Esophagus muscularis mucosa (tissue), 3 donors: ENCODE measurements around the gene GPC5.

Experiments used
- POLR2A ChIP-seq: fragments of 450-650 bp; IDR thresholded peaks from one replicate; pipeline ENCODE4 v1.6.1; 2017; ENCODE audit warnings: antibody characterized with exemption, moderate library complexity, mild to moderate bottlenecking, low read depth
- POLR2AphosphoS5 ChIP-seq, 2 donors: sonication (generic); formaldehyde crosslinking; IDR thresholded peaks; one replicate each; pipeline ENCODE4 v1.6.1; 2017; ENCODE audit warnings: antibody characterized with exemption in 2 of 2
- TF ChIP-seq, protein P1 (sequence below), 3 experiments: fragments of 200-600 bp in 2 of 3; fragments of 450-650 bp in 1 of 3; sonication (generic) in 2 of 3; IDR thresholded peaks; one replicate each; pipeline ENCODE4 v1.5.1; 2017 to 2019; ENCODE audit warnings: antibody characterized with exemption in 3 of 3, mild to moderate bottlenecking in 2 of 3, moderate library complexity in 1 of 3

- TF ChIP-seq POLR2A (no peak), POLR2AphosphoS5 (IDR thresholded peaks at IDR 0.05) (no peak)
- TF ChIP-seq, protein P1, sequence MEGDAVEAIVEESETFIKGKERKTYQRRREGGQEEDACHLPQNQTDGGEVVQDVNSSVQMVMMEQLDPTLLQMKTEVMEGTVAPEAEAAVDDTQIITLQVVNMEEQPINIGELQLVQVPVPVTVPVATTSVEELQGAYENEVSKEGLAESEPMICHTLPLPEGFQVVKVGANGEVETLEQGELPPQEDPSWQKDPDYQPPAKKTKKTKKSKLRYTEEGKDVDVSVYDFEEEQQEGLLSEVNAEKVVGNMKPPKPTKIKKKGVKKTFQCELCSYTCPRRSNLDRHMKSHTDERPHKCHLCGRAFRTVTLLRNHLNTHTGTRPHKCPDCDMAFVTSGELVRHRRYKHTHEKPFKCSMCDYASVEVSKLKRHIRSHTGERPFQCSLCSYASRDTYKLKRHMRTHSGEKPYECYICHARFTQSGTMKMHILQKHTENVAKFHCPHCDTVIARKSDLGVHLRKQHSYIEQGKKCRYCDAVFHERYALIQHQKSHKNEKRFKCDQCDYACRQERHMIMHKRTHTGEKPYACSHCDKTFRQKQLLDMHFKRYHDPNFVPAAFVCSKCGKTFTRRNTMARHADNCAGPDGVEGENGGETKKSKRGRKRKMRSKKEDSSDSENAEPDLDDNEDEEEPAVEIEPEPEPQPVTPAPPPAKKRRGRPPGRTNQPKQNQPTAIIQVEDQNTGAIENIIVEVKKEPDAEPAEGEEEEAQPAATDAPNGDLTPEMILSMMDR (IDR thresholded peaks at IDR 0.05) = no peak
Measured at GRCh38 chr13:92590503-92590908, 1192.1 kb downstream of the GPC5 start.
